HCT116 (cell line): ENCODE data around the gene TMEM51. TPM values are rescaled to one million over a fixed set of nuclear protein-coding genes. Genes with fewer than 3 reads are reported as not detected.

Source experiments
- ATAC-seq: fragments of 200-7000 bp; cut with Tn5 transposase; 2 replicates; pipeline ENCODE4 v1.9.1; 2020; ENCODE audit warnings: mild to moderate bottlenecking, moderate library complexity
- BruUV-seq: library from RNA; stranded (reverse); fragments of 400-500 nt; replicated peaks from 2 replicates; lab custom pipeline; 2021; lab: Mats Ljungman, UMichigan
- CTCF ChIA-PET: fragments of 300-600 bp; sonication (Branson Sonifier 250); formaldehyde crosslinking; loops from one replicate; lab custom pipeline; 2021; ENCODE audit warnings: antibody characterized with exemption; lab: Charles Lee
- POLR2A ChIA-PET: fragments of 300-600, 350-600 bp; sonication (Branson Sonifier 250); formaldehyde crosslinking; loops from one replicate; lab custom pipeline; 2021; ENCODE audit warnings: antibody characterized with exemption; lab: Charles Lee
- RAD21 ChIA-PET, 2 experiments: fragments of 300-600 bp; sonication (Branson Sonifier 250); formaldehyde crosslinking; loops; one replicate each; lab custom pipeline; 2023; ENCODE audit warnings: low total read pairs in 2 of 2; ENCODE audit not compliant: uncharacterized antibody in 2 of 2, unreplicated experiment in 2 of 2, low non-redundant PET in 1 of 2; lab: Charles Lee
- DNase-seq: peaks from one replicate; pipeline ENCODE4 v3.0.0-alpha.2; 2010; ENCODE audit warnings: low read depth, low spot score
- H2AFZ ChIP-seq: fragments of 200-600 bp; shearing (Covaris generic), sonication (generic); 2 replicates; pipeline ENCODE4 v1.6.1; 2017; ENCODE audit warnings: low read depth, mixed run types, mixed read lengths, antibody characterized with exemption, low read length; ENCODE audit not compliant: poor library complexity, severe bottlenecking
- H3K27ac ChIP-seq: 2 replicates; pipeline ENCODE4 v1.5.1; 2012; ENCODE audit warnings: low read depth, low read length
- H3K27me3 ChIP-seq: fragments of 200-600 bp; sonication (generic); 2 replicates; pipeline ENCODE4 v1.6.1; 2016; ENCODE audit warnings: mixed run types, low read length, mixed read lengths; ENCODE audit not compliant: insufficient read depth
- H3K36me3 ChIP-seq, 2 experiments: fragments of 200-500 bp in 1 of 2; fragments of 200-600 bp in 1 of 2; sonication (Bioruptor generic) in 1 of 2; sonication (generic) in 1 of 2; 2 replicates each; pipeline versions ENCODE4 v1.5.1 to v1.6.1; 2014 to 2016; ENCODE audit warnings: low read length in 2 of 2, inconsistent platforms in 1 of 2, mixed read lengths in 1 of 2, mixed run types in 1 of 2; ENCODE audit not compliant: insufficient read depth in 2 of 2, control insufficient read depth in 1 of 2
- H3K4me1 ChIP-seq, 2 experiments: fragments of 200-600 bp in 1 of 2; sonication (generic) in 1 of 2; 2 replicates each; pipeline versions ENCODE4 v1.5.1 to v1.6.1; 2012 to 2017; ENCODE audit warnings: low read length in 2 of 2, inconsistent platforms in 1 of 2, mild to moderate bottlenecking in 1 of 2, mixed read lengths in 1 of 2, mixed run types in 1 of 2, moderate library complexity in 1 of 2; ENCODE audit not compliant: insufficient read depth in 2 of 2, control insufficient read depth in 1 of 2
- H3K4me2 ChIP-seq: fragments of 200-600 bp; sonication (generic); 2 replicates; pipeline ENCODE4 v1.6.1; 2017; ENCODE audit warnings: mixed run types, low read length, mixed read lengths
- H3K4me3 ChIP-seq, 2 experiments: fragments of 200-600 bp in 1 of 2; sonication (generic) in 1 of 2; replicated peaks in 1 of 2; 2 replicates each; pipeline ENCODE4 v1.5.1; 2011 to 2016; ENCODE audit warnings: low read length in 2 of 2, control low read depth in 1 of 2, low read depth in 1 of 2, mild to moderate bottlenecking in 1 of 2, mixed read lengths in 1 of 2, mixed run types in 1 of 2
- H3K79me2 ChIP-seq: fragments of 200-600 bp; sonication (generic); 2 replicates; pipeline ENCODE4 v1.6.1; 2017; ENCODE audit warnings: mild to moderate bottlenecking, mixed run types, low read length, moderate library complexity, mixed read lengths; ENCODE audit not compliant: insufficient read depth
- H3K9ac ChIP-seq: fragments of 200-600 bp; sonication (generic); 2 replicates; pipeline ENCODE4 v1.6.1; 2016; ENCODE audit warnings: low read length, mixed read lengths
- H3K9me2 ChIP-seq: fragments of 200-600 bp; sonication (generic), shearing (Covaris generic); 2 replicates; pipeline ENCODE4 v1.6.1; 2017; ENCODE audit warnings: mixed run types, mild to moderate bottlenecking, moderate library complexity; ENCODE audit not compliant: insufficient read depth
- H3K9me3 ChIP-seq, 2 experiments: fragments of 200-500 bp in 1 of 2; fragments of 200-600 bp in 1 of 2; sonication (Bioruptor generic) in 1 of 2; sonication (generic) in 1 of 2; 2 replicates each; pipeline ENCODE4 v1.6.1; 2014 to 2017; ENCODE audit warnings: low read length in 2 of 2, mixed read lengths in 2 of 2, inconsistent platforms in 1 of 2, low read depth in 1 of 2, mild to moderate bottlenecking in 1 of 2, mixed run types in 1 of 2, moderate library complexity in 1 of 2; ENCODE audit not compliant: control insufficient read depth in 1 of 2, insufficient read depth in 1 of 2
- H4K20me1 ChIP-seq: fragments of 200-600 bp; sonication (generic), shearing (Covaris generic); 2 replicates; pipeline ENCODE4 v1.6.1; 2017; ENCODE audit warnings: mixed run types, mild to moderate bottlenecking, moderate library complexity; ENCODE audit not compliant: insufficient read depth
- ATF3 ChIP-seq: IDR thresholded peaks from 2 replicates; pipeline ENCODE4 v1.6.1; 2012
- CEBPB ChIP-seq: IDR thresholded peaks from 2 replicates; pipeline ENCODE4 v1.6.1; 2012; ENCODE audit warnings: low read depth
- CTCF ChIP-seq, 3 experiments: fragments of 200-600 bp in 1 of 3; sonication (generic) in 1 of 3; IDR thresholded peaks in 2 of 3; conservative IDR thresholded peaks in 1 of 3; 2 replicates each; pipeline ENCODE4 v1.5.1; 2012 to 2017; ENCODE audit warnings: low read depth in 2 of 3, low read length in 2 of 3, antibody characterized with exemption in 1 of 3, borderline replicate concordance in 1 of 3, control low read depth in 1 of 3, mild to moderate bottlenecking in 1 of 3, mixed read lengths in 1 of 3, mixed run types in 1 of 3, moderate library complexity in 1 of 3; ENCODE audit not compliant: insufficient read depth in 1 of 3
- EGR1 ChIP-seq: IDR thresholded peaks from 2 replicates; pipeline ENCODE4 v1.6.1; 2012; ENCODE audit warnings: low read depth
- EZH2 ChIP-seq: fragments of 200-600 bp; sonication (generic); IDR thresholded peaks from 2 replicates; pipeline ENCODE4 v1.6.1; 2017; ENCODE audit warnings: antibody characterized with exemption, mixed run types
- EZH2phosphoT487 ChIP-seq: fragments of 200-600 bp; IDR thresholded peaks from 2 replicates; pipeline ENCODE4 v1.6.1; 2018; ENCODE audit warnings: antibody characterized with exemption, borderline replicate concordance
- FOSL1 ChIP-seq: IDR thresholded peaks from 2 replicates; pipeline ENCODE4 v1.6.1; 2012; ENCODE audit warnings: low read depth
- POLR2A ChIP-seq: IDR thresholded peaks from 2 replicates; pipeline ENCODE4 v1.7.0; 2011; ENCODE audit warnings: borderline replicate concordance; ENCODE audit not compliant: insufficient read depth, insufficient read length; ENCODE audit errors: extremely low read depth
- RAD21 ChIP-seq: IDR thresholded peaks from 2 replicates; pipeline ENCODE4 v1.6.1; 2012; ENCODE audit warnings: low read depth, mild to moderate bottlenecking
- SIN3A ChIP-seq: IDR thresholded peaks from 2 replicates; pipeline ENCODE4 v1.6.1; 2012; ENCODE audit warnings: low read depth
- SP1 ChIP-seq: IDR thresholded peaks from 2 replicates; pipeline ENCODE4 v1.6.1; 2012; ENCODE audit warnings: low read depth
- ZFX ChIP-seq: fragments of 450-650 bp; IDR thresholded peaks from 2 replicates; pipeline ENCODE4 v1.6.1; 2017
- ZNF274 ChIP-seq: fragments of 200-500 bp; sonication (Bioruptor generic); IDR thresholded peaks from 2 replicates; pipeline ENCODE4 v1.6.1; 2014; ENCODE audit warnings: mild to moderate bottlenecking, low read depth, low read length, inconsistent platforms
- intact Hi-C: fragments of 100-400 bp; cut with micrococcal nuclease; formaldehyde crosslinking; loops from 2 replicates; pipeline ENCODE4 v1.10.0; 2022
- total RNA-seq: library from RNA; stranded (reverse); gene quantifications from one replicate; pipeline ENCODE4 v1.2.1, GENCODE V29; 2021; ENCODE audit not compliant: unreplicated experiment
- TF ChIP-seq, protein P1 (sequence below): IDR thresholded peaks from 2 replicates; pipeline ENCODE4 v1.6.1; 2011; ENCODE audit warnings: mild to moderate bottlenecking, low read length, moderate library complexity; ENCODE audit not compliant: insufficient replicate concordance; ENCODE audit errors: extremely low read depth
- TF ChIP-seq, protein P2 (sequence below): IDR thresholded peaks from 2 replicates; pipeline ENCODE4 v1.6.1; 2012; ENCODE audit warnings: low read depth

TMEM51 gene
- total RNA-seq, 1 experiment from 2014 or later, result 16.6 TPM

DNA sequence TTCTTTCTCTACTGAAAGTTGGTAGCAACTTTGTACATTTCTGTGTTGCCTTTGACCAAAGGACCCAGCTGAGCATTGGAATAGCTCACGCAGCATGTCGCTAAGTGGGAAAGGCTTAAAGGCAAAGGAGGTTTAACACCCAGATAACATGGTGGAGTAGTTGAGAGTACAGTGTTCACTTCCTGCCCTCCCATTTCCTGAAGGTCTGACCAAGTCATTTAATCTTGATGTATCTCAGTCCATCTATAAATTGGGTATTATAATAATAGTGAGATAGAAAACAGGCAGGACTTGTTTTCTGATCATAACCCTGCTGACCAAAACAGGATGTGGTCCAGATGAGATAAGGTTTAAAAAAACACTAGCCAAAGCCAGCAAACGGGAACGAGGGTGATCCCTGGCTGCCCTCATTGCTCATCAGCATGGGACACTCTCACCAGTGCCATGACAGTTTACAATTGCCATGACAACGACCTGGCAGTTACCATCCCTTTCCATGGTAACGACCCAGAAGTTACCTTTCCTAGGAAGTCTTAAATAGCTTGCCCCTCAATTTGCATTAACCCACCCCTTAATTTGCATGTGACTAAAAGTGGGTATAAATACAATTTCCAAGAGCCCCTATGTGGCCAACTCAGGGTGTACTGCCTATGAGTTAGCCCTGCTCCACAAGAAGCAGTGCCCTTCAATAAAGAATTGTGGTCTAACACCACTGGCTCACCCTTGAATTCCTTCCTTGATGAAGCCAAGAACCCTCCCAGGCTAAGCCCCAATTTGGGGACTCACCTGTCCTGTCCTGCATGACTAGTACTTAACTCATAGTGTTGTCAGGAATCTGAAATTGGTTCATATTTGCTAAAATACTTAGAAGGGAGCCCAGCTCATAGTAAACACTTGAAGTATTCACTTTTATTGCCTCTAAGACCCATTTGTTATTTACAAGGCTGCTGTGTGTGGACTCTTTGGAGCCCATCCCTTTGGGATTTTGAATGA is 65.0 kb downstream of the TMEM51 start:
- intact Hi-C loops, result no loop called here
- RAD21 ChIA-PET, result no interaction called here
- Histone ChIP-seq H3K36me3 (peaks cover 0 to 21% of the 10 kb centered on the region in 2 experiments; a peak in 1 of 4 replicates), H3K27ac (no peak overlapping the region), H3K27me3 (no peaks in the 10 kb centered on the region), H3K9ac (no peak overlapping the region), H4K20me1 (no peaks in the 10 kb centered on the region), H3K9me2 (no peaks in the 10 kb centered on the region), H3K9me3 (no peaks in the 10 kb centered on the region), H3K4me2 (peak overlapping the region; percentile 24; the same call in 1 of the 2 replicates), H3K4me1 (peaks cover 10 to 18% of the 10 kb centered on the region in 2 experiments; a peak in 3 of 4 replicates), H3K4me3 (no peak overlapping the region), H3K79me2 (no peaks in the 10 kb centered on the region), H2AFZ (no peak overlapping the region)
- no TSS peak for BruUV-seq
- CTCF ChIA-PET, result interaction anchor here (1.5 kb wide), 1 partner anchor 65 kb away, joined by 3 read pairs; the partner anchor contains the start of gene TMEM51
- TF ChIP-seq POLR2A (no peak), CTCF (IDR thresholded peaks at IDR 0.05 in 2 of 3, conservative IDR thresholded peaks at IDR 0.05 in 1 of 3; ENCODE audit: borderline replicate concordance in 1 of 3, insufficient read depth in 1 of 3, low read depth in 2 of 3, low read length in 2 of 3) (no peak), ZFX (no peak), RAD21 (no peak), EGR1 (no peak), SP1 (no peak), ZNF274 (no peak), SIN3A (no peak), CEBPB (no peak), ATF3 (no peak), FOSL1 (no peak), EZH2phosphoT487 (no peak), EZH2 (no peak)
- TF ChIP-seq, protein P1, sequence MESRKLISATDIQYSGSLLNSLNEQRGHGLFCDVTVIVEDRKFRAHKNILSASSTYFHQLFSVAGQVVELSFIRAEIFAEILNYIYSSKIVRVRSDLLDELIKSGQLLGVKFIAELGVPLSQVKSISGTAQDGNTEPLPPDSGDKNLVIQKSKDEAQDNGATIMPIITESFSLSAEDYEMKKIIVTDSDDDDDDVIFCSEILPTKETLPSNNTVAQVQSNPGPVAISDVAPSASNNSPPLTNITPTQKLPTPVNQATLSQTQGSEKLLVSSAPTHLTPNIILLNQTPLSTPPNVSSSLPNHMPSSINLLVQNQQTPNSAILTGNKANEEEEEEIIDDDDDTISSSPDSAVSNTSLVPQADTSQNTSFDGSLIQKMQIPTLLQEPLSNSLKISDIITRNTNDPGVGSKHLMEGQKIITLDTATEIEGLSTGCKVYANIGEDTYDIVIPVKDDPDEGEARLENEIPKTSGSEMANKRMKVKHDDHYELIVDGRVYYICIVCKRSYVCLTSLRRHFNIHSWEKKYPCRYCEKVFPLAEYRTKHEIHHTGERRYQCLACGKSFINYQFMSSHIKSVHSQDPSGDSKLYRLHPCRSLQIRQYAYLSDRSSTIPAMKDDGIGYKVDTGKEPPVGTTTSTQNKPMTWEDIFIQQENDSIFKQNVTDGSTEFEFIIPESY, result no peak
- TF ChIP-seq, protein P2, sequence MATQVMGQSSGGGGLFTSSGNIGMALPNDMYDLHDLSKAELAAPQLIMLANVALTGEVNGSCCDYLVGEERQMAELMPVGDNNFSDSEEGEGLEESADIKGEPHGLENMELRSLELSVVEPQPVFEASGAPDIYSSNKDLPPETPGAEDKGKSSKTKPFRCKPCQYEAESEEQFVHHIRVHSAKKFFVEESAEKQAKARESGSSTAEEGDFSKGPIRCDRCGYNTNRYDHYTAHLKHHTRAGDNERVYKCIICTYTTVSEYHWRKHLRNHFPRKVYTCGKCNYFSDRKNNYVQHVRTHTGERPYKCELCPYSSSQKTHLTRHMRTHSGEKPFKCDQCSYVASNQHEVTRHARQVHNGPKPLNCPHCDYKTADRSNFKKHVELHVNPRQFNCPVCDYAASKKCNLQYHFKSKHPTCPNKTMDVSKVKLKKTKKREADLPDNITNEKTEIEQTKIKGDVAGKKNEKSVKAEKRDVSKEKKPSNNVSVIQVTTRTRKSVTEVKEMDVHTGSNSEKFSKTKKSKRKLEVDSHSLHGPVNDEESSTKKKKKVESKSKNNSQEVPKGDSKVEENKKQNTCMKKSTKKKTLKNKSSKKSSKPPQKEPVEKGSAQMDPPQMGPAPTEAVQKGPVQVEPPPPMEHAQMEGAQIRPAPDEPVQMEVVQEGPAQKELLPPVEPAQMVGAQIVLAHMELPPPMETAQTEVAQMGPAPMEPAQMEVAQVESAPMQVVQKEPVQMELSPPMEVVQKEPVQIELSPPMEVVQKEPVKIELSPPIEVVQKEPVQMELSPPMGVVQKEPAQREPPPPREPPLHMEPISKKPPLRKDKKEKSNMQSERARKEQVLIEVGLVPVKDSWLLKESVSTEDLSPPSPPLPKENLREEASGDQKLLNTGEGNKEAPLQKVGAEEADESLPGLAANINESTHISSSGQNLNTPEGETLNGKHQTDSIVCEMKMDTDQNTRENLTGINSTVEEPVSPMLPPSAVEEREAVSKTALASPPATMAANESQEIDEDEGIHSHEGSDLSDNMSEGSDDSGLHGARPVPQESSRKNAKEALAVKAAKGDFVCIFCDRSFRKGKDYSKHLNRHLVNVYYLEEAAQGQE, result no peak
- POLR2A ChIA-PET, result no interaction called here
- 0 out of 2 replicates have a peak, but pooled peaks have one; percentile 23 for ATAC-seq
- peak; percentile 23 for DNase-seq
